GM20431 (cell line): Measurements from ENCODE around the gene PTPRM.

ENCODE experiments used
- in situ Hi-C: fragments of 300-500 bp; cut with MseI, MboI; formaldehyde crosslinking; loops from one replicate; pipeline ENCODE4 v1.15.0; 2020; ENCODE audit warnings: low sequenced_read_pairs; ENCODE audit not compliant: unreplicated experiment

PTPRM gene

DNA sequence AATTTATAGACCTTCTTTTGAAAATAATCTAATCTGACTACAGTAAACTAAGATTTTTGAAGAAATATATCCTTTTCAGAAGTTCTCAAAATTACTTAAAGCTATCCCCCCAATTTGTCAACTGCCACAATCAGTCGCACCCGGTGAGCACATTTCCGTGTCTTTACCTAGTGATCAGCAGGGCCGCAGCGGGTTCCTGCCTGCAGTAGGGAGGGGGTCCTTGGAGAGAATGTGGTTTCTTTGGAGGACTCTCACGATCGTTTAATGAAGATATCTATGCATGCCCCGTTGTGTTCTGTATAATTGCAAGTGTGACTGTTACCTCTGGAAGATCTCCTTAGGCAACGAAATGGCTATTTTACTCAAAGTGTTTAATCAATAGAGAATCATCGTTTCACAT lies 790.2 kb downstream of the PTPRM start:
- in situ Hi-C loops: no loop called here

- in situ Hi-C loops: no loop called here
Observed at GRCh38 chr18:8358033-8358765, 791.1 kb downstream of the PTPRM start.

GRCh38 chr18:8359076-8359475 lies 792.0 kb downstream of the PTPRM start:
- in situ Hi-C loops: no loop called here

DNA sequence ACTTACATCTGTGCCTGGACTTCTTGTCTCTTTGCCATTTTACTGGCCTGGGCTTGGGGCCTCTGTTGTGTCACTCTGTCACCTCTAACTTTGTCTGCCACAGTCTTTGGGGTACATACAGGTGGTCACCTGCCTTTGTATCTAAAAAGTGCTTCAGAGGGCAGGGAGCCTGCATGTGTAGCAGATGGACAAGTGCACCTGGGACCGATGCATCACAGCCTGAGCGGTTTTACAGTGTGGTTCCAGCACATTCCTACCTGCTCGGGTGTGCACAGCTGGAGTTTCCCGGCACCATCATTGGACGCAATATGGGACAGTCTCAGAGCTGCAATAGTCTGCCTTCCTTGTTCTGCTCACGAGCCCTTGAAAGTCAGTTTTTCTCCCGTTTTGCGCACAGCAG lies 792.4 kb downstream of the PTPRM start:
- in situ Hi-C loops: no loop called here

- in situ Hi-C loops: no loop called here
Observed at GRCh38 chr18:8361941-8362471, 794.9 kb downstream of the PTPRM start.

- in situ Hi-C loops: no loop called here
Observed at GRCh38 chr18:8362863-8363262, 795.7 kb downstream of the PTPRM start.

- in situ Hi-C loops: no loop called here
Observed at GRCh38 chr18:8364385-8364784, 797.3 kb downstream of the PTPRM start.

DNA sequence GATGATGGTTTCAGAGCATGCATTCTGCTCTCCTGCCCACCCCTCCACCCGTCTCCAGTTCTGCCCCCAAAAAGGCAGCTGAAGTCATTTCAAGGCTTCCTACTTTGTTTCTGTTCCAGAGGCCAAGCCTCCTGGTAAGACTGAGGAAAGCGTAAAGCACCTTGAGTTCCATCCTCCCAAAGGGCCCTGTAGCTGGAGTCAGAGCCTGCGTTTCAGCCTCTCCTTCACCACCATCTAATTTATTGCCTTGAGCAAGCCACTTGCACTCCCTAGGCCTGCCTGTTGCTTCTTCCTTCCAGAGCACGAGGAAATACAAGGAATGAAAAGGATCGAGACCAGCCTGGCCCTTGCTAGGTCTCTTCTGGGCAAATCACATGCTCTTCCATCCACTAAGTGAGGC lies 797.9 kb downstream of the PTPRM start:
- in situ Hi-C loops: no loop called here

- in situ Hi-C loops: no loop called here
Observed at GRCh38 chr18:8365528-8365927, 798.4 kb downstream of the PTPRM start.

- in situ Hi-C loops: no loop called here
Observed at GRCh38 chr18:8366070-8366469, 799.0 kb downstream of the PTPRM start.

DNA sequence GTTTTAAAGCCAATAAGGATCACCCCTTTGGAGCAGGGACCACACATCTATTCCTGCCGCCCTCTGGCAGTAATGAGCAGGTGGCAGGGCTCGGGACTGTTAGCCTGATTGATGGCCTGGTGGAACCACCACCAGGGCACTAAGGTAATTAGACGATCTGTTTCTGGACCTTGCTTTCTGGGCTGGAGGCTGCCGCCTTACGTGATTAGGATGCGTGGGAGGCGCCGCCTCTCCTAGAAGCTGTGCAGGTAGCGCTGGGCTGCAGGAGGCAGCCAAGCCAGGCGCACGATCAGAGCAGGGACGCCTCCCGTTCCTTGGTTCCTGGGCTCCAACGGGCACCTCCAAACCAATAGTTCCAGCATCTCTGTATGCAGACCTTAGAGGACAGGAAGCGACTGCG lies 799.5 kb downstream of the PTPRM start:
- in situ Hi-C loops: no loop called here

- in situ Hi-C loops: no loop called here
Observed at GRCh38 chr18:8367217-8367988, 800.3 kb downstream of the PTPRM start.

GRCh38 chr18:8368512-8369217 lies 801.5 kb downstream of the PTPRM start:
- in situ Hi-C loops: no loop called here

GRCh38 chr18:8373486-8373885 lies 806.4 kb downstream of the PTPRM start:
- in situ Hi-C loops: no loop called here

DNA sequence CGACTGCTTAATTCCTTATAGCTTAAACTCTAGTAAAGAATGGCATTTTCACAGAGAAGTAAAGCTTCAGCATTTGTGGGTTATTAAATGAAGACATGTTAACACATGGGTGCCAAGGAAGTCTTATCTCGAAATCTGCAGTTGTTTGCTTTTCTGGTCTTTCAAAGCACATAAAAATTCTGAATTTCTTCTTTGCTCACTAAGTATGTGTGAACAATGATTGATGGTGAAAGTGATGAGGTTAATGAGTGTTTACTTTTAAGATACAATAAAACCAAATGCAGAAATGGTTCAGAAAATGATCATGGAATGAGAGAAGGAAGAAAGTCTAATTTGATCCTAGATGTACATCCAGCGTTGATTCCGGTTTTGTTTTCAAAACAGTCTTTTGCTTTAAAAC lies 807.6 kb downstream of the PTPRM start:
- in situ Hi-C loops: no loop called here

GRCh38 chr18:8375249-8375648 lies 808.1 kb downstream of the PTPRM start:
- in situ Hi-C loops: no loop called here

DNA sequence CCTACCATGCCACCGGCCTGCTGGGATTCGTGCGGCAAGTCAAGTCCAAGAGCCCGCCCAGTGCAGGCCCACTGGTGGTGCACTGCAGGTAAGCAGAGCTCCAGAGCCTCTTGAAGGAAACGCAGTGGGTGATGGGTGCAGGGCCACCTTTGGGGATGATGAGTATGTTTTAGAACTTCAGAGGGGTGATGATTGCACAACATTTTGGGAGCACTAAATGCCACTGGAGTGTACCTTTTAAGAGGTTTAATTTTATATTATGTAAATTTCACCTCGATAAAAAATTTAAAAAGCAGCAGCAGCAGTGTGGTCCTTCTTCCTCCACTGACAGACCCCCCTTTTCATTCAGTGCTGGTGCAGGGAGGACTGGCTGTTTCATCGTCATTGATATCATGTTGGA lies 809.0 kb downstream of the PTPRM start:
- in situ Hi-C loops: no loop called here

DNA sequence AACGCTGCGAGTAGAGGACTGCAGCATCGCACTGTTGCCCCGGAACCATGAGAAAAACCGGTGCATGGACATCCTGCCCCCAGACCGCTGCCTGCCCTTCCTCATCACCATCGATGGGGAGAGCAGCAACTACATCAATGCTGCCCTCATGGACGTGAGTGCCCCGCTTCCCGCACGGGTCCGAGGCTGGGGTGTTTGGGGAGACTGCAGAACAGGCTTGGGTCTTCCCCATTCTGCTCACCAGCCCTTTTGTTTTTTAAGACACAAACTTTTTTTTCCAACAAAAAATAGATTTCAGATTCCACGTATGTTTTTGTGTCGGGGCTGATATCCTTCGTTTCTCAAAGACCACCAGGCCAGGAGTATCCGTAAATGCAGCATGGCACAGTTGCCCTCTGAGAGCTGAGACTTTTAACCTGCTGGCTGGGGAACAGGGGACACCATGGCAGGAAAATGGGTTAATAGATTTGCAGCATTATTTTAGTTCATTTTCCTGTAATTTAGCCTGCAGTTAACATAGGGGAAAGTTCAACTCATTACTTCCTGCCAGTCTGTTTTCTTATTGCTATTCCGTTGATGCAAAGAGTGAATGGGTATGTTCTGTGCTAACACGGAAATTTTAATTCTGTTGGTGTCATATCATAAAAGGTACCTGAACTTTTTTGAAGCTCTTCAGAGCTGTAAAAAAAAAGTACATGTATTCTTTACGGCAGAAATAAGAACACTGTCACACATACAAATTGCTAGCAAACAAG lies 812.2 kb downstream of the PTPRM start:
- in situ Hi-C loops: no loop called here

- in situ Hi-C loops: no loop called here
Observed at GRCh38 chr18:8380006-8380405, 812.9 kb downstream of the PTPRM start.

GRCh38 chr18:8380926-8381325 lies 813.8 kb downstream of the PTPRM start:
- in situ Hi-C loops: no loop called here
